Midbrain (tissue), 1 donor: ENCODE results near the gene CCDC34.
"Not testable (repeated sequence)": the region's sequence is repeated elsewhere in the genome, so short reads cannot be mapped to it uniquely, and the experiment has no call there.

Experiments used
- DNase-seq: peaks from one replicate; lab custom pipeline; 2025; lab: John Stamatoyannopoulos, UW

CCDC34 gene

DNA sequence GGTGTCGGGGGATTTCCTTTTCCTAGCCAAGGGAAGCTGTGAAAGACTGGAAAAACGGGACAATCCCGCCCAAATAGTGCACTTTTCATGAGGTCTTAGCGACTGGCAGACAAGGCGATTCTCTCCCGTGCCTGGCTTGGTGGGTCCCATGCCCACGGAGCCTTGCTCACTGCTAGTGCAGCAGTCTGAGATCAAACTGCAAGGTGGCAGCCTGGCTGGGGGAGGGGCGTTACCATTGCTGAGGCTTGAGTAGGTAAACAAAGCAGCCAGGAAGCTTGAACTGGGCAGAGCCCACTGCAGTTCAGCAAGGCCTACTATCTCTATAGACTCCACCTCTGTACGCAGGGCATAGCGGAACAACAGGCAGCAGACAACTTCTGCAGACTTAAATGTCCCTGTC, 41.7 kb downstream of the CCDC34 start:
- DNase-seq = not testable (repeated sequence)

DNA sequence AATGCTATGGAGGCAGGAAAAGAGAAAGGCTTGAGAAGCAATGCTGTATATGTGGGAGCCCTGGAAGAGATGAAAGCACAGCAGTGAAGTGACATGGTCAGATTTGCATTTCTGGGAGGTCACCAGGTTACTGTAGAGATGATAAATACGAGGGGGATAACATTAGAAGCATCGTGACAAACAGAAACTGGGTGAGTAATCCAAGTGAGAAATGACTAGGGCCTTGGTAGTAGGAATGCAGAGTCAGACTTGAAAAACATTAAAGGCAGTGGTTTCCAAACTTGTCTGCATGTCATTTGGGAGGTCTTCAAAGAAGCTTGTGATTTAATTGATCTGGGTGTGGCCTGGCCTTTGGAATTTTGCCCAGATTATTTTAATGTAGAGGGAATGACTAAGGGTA, 43.9 kb downstream of the CCDC34 start:
- no peak for DNase-seq

DNA sequence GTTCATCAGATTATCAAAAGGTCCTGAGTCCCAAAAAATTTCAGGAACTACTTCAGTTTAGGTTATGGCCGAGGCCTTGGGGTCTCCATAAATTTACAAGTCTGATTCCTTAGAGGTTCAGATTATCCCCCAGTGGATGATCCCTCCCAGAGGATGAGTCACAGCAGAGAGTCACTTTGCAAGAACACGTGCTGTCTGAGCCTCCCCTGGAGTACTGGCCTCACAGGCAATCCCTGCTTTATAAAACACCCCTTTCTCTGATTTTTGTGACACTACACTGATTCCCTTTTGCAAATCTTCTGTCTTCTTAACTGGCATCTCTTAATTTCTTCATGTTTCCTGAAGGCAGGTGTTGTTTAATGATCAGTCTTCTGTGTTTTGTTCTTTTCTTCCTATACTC, 45.3 kb downstream of the CCDC34 start:
- no peak for DNase-seq

DNA sequence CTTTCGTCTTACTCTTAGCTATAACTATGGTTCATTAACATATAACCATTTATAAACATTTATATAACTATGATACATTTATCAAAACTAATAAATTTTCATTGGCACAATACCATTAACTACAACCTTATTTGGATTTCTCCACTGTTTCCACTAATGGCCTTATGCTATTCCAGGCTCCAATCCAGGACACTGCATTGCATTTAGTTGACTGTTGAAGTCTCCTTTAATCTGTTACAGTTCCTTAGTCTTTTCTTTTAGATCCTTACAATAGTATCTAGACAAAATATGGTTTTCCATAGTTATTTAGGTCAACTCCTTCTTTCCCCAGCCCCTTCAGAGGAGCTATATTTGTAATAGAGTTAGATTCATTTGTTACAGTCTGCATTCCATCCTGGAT, 47.2 kb downstream of the CCDC34 start:
- no peak for DNase-seq

DNA sequence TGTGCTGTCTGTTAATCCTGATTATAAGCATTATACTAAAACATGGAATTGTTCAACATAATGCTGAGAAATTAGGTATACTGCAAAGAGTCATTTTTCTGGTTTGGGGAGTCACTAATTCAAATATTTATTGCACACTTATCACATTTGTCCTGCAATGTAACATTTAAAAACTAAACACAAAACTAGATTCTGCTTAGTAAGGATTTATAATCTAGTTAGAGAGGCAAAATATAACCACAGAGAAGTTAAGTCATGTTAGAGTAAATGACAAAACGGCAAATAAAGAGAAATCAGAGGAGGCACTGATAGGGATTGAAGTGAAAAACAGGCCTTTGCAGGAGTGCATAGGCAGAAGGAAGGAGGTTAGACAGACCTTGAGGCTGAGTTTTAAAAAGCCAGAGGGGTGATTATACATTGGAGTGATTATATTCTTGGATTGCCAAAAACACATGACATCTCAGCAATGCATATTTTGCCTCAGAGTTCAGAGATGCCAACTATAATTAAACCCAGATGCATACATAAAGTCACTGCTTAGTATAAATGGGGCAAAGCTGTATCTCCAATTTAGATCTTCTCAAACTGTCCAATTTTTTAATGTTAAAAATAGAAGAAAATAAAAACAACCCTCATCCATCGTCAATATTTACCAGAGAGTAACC, 49.7 kb downstream of the CCDC34 start:
- no peak for DNase-seq

DNA sequence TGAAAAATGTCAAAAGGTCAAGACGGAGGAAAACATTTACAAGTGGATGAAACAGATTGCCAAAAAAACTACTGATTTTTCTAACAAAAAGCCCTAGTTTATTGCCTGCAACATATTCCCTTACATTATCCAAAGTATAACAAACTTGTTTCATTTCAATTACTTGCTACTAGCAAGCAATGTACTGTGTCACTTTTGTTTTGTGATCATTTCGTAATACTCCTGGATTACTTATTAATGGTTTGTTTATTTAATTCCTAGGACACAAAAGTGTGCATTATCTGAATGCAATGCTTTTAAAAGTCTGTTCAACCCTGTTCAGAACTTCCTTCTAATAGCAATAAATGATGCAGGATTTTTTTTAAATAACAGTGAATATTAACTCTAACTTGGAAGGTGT, 50.9 kb downstream of the CCDC34 start:
- no peak for DNase-seq

DNA sequence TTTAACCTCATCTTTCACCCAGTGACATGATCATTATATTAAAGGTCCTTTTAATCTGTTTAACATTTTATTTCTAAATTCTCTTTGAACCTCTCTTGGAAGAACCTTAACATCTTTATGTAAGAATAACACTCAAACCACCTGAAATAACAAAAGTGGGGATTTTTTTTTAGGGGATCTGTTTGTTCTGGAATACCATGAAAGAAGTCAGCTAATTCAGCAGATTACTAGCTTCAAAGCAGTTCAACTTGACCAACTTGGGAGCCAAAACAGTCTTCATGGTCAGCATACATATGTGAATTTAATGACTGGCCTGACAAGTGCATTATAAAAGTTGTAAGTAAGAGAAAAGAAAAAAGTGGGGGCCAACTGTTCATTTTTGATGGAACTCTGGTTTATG, 52.3 kb downstream of the CCDC34 start:
- no peak for DNase-seq

DNA sequence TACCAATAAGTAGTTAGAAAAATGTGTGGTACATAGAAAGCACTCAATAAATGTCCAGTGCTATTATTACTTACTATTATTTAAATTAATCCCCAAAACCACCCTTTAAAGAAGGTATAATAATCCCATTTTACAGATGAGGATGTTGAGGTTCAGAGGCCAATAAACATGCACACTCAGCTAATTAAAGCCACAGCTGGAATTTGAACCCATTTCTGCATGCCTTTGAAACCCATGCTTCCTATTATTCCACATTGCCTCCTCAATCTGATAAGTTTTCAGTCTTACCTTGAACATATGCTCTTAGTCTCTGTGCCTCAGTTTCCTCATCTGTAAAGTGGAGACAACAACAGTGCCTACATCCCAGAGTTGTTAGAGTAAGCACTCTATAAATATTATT, 52.8 kb downstream of the CCDC34 start:
- no peak for DNase-seq

DNA sequence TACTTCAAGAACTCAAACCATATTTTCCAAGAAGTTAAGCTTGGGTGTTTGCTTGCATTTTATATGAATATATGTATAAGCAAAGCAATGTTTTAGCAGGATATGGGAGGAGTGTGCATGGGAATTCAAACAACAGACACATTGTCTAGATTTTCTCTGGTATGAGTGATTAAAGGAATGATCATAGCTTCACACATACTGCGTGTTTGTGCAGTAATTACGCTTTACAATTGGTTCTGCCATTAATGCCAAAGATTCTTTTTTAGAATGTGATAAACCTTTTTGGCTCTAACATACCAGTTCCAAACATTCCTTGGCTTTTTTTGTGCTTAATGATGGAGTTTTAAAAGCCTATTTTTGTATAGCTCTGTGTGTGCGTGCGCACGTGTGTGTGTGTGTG, 54.0 kb downstream of the CCDC34 start:
- no peak for DNase-seq

DNA sequence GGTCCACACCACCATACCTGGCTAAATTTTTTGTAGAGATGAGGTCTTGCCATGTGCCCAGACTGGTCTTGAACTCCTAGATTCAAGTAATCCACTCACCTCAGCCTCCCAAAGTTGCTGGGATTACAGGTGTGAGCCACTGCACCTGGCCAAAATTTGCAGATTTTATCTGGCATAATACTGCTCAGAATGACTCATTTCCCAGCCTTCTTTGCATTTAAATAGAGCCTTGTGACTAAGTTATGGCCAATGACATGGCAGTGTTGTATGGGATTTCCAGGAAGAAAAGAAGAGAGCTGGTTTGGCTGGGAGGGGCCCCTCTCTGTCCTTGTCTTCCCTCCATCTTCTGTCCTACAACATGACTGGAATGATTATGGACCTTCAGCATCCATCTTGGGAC, 55.8 kb downstream of the CCDC34 start:
- DNase-seq = no peak

DNA sequence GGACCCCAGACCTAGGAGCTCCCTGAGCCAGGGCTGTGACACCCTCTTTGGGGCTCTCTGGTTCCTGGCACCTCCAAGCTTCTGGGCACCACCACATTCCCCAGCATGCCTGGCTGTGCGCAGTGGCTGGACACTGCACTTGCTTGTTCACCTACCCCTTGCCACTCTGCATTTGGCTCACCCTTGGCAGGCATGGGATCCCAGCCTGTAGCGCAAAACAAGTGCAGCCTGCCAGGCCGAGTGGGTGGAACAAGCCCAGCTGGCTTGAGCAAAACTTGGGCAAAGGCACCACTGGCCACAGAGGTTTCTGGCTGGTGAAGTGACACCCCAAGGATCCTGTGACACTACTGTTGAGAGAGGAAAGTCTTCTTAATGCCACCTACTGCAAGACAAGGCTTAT, 57.3 kb downstream of the CCDC34 start:
- DNase-seq = no peak

DNA sequence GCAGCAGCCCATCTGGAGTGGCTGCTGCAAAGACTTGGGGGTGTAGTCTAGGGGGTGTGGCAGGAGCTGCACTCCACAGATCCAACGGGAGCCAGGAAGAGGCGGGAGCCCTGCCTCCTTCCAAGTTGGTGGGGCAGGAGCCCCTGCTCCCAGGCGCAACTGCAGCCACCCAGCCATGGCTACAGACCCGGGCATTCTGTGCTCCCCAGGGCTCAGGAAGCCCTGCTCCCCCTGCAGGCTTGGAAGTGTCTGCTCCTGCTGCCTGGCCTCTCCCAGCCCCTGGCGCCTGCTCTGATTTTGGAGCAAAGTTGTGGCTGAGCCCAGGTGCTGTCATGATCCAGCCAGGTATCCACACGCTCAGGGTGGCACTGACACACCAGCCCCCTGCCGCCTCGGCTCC, 58.5 kb downstream of the CCDC34 start:
- no peak for DNase-seq

DNA sequence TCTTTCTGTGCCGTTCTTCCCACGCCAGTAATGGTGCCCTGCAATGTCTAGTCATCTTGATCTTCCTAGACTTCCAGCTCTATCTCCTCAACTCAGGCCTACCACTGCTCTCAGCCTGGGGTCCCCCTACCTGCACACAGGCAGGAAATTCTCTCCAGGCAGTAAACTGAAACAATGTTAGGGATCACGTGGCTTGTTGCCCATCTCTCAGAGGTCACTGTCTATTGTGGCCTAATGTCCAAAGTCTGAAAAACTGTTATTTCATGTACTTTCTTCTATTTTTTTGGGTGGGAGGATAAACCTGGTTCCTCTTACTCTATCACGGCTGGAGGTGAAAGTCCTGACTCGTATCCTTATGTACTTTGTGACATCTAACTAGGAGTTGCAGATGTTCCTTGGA, 59.1 kb downstream of the CCDC34 start:
- no peak for DNase-seq

DNA sequence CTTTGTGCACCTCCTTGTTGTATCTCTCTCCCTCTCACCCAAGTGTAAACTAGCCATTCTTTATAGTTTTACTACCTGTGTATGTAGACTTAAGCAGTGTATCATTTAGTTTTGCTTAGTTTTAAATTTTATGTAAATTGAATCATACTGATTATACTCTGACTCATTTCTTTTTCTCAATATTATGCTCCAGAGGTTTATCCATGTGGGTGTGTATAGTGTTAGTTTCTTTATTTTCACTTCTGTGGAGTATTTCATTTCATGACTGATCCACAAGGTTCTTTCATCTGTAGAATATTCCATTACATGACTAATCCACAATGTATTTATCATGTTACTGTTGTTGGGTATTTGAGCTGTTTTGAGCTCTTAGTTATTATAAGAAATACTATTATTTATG, 62.0 kb downstream of the CCDC34 start:
- no peak for DNase-seq

DNA sequence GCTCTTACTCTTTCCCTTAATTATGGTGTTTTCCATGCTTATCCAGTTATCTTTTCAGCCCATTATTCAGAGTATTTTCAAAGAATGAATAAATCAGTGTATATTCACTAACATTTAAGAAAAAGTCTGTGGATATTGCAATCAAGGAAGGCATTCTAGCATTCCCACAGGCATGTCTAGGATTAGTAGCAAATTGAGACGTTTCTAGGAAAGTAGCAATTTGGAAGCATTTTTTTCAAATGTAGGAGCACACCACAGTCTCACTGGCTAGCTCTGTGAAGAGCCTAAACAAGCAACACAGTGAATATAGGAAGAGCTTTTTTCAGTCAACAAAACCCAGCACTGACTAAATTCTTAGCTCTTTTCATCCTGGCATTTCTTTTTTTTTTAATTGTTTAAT, 65.4 kb downstream of the CCDC34 start:
- no peak for DNase-seq

DNA sequence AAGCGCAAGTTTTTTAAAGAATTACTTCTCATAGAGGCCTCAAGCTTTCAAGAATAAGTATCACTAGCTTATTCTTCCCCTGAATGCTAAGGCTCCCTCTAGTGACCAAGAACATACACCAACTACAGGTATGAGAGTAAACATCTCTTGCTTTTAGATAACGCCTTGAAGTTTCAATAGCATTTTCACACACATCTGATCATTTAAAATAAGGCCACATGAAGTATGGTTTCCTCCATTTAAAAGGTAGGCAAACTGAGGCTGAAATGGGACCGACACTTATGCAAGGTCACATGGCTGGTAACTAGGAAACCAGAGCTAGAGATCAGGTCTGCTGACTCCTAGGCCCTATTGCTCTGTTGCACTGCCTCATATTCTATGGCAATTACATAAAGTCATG, 66.5 kb downstream of the CCDC34 start:
- DNase-seq = no peak

DNA sequence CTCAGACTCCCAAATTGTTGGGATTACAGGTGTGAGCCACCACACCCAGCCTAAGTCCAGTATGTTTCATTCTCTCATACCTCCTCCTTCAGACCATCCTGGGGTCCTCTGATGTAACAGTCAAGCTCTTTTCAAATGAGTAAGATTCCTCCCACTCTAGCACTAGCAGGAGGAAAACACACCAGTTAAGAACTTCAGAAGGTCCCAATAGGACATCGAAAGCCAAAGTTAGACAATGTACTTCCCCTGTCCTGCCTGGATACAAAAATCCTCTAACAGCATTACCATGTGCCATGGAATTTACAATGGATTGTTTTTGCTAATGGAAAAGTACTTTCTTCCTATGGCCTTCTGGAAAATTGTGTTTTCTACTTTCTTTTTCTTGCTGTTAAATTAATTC, 67.1 kb downstream of the CCDC34 start:
- no peak for DNase-seq

DNA sequence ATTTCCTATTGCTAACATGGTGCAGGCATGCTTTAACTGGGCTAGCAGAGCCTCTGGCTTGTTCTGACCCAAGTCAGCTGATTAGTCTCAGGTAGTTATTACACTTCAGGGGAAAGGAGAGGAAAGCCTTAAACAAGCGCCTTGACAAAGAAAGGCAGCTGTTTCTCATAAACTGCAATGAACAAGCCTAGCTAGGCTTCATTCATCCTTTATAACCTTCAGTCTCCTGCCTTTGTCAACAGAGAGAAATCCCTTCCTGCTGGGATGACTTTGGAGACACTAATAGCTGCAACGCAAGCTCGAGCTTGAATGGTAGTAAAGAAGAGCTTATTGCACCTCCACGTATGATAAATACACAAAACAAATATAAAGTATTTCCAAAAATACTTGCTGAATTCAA, 68.4 kb downstream of the CCDC34 start:
- DNase-seq = no peak

DNA sequence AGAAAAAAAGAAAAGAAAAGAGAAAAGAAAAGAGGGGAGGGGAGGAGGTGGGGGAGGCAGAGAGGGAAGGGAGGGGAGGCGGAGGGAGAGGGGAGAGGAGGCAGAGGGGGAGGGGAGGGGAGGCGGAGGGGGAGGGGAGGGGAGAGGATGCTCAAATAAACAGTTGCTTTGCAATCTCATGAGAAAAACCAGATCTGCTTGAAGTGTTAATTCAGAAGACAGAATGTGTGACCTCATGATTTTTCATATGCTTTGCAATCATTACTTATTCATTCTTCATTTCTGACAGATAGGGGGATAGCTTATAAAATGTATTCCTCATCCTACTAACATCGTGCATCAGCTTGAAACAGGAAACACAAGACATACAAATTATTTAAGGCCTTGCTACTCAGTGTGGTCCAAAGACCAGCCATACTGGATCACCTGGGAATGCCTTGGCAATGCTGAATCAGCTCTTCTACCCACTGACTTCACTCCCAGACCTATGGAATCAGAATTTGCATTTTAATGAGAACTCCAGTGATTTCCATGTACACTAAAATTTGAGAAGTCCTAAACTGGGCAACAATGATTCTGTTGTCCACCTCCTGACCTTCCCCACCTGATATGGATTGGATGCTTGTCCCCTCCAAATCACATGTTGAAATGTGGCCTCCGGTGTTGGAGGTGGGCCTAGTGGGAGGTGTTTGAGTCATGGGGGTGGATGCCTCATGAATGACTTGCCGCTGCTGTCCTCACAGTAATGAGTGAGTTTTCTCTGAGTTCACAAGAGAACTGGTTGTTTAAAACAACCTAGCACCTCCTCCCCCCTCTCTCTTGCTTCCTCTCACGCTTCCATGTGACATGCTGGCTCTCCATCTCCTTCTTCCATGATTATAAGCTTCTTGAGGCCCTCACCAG, 69.2 kb downstream of the CCDC34 start:
- no peak for DNase-seq

DNA sequence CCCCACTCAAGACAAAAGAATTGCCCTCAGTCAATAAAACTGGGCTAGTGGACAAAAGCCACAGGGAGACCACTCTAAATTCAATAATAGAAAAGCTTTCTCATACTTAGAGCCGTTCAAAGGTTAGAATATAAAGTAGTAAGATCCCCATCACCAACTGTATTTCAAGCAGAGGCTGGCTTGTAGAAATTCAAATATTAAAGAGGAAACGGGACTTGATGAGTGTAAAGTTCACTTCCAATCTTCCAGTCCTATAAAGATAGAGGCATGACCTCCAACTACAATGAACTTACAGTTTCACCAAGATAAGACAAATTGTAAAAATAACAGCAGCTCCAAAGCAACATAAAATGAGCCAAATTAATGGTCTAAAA, 70.4 kb downstream of the CCDC34 start:
- no peak for DNase-seq

DNA sequence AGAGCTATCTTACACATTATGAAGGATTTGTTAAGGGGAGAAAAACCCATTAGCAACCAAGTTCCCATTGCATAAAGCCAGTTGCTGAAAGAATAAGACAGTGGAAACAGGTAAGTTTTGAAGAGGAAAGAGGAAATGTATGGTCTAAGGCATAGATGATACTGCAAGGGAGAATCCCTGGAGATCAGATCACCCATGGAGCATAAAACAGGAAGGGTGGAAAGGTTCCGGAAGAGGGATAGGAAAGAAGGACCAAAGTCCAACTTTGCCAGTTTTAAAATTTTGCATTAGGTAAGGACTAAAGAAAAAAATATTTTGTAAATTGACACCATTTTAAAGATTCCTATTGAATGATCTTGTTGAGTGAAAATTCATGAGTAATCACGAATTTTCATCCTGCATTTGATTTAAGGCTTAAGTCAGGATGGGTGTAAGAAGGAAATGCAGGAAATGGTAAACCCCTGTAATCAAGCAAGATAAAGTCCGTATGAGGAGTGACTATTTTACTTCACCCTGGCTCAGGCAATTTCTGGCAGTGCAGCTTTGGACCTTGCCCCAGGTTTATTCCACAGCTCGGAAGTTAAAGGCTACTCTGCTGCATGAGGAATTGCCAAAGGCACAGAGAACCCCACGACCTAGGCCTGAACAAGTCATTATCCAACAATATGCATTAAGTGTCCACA, 70.9 kb downstream of the CCDC34 start:
- DNase-seq = no peak

DNA sequence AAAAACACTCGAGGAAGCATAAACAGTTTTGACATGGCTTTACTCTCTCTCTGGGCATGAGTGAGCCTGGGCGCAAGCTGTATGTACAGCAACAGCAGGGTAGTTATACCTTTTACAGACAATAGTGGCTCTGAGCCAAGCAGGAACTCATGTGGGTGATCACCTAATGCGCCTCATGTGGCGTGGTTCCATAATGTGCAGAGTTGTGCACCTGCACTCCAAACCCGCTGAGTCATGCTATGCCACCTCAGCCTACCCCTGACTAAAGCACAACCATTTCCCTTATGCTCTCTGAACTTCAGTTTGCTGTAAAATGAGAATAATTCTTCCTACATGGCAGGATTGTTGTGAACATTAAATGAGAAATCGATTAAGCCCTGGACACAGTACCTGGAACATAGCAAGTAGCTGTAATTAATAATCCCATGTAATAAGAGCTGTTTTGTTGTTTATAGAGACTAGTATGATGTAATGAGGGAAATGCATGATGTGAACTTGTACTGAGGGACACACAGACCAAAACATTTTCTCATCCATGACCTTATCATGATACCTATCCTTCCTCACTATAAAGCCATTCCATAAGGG, 71.6 kb downstream of the CCDC34 start:
- DNase-seq = no peak
